Right renal cortex interstitium (tissue), 3 donors: ENCODE measurements around the gene RGL3. TPM values are rescaled to one million over a fixed set of nuclear protein-coding genes. Genes with fewer than 3 reads are reported as not detected.
"Not testable (repeated sequence)": the region's sequence is repeated elsewhere in the genome, so short reads cannot be mapped to it uniquely, and the experiment has no call there.

Source experiments
- DNase-seq, 3 donors: peaks; one replicate each; pipeline ENCODE4 v3.0.0-alpha.2; 2013; ENCODE audit warnings: low read depth in 3 of 3, low spot score in 2 of 3
- polyA plus RNA-seq, 3 donors: library from polyadenylated mRNA; unstranded; fragments of 120-200 nt; gene quantifications; one replicate each; pipeline ENCODE4 v1.2.1, GENCODE V29; 2013; ENCODE audit not compliant: insufficient read length in 3 of 3

Gene RGL3
- polyA plus RNA-seq, 3 donors: 47.6 to 64.8 (median 55.5) TPM

DNA sequence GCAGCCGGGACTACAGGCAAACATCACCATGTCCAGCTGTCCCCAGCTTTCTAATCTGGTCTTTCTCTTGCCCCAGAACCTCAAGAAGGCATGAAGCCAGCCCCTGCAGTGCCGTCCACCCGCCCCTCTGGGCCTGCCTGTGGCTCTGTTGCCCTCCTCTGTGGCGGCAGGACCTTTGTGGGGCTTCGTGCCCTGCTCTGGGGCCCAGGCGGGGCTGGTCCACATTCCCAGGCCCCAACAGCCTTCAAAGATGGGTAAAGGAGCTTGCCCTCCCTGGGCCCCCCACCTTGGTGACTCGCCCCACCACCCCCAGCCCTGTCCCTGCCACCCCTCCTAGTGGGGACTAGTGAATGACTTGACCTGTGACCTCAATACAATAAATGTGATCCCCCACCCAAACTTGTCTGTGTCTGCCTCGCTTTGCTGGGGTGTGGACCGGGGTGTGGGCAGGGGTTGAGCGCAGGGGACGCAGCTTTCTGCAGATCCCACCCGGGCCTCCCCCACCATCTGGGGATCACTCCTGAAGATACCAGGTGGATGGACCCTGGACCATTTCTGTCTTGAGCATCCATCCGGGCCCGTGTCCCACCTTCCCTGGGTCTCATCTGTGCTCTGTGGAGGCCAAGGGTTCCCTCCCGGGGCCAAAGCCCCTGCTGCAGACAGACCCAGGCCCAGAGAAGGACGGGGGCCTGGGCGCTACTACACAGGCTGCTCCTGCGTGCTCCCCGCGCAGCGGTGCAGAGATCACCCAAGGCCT lies 31.6 kb upstream of the RGL3 start:
- no peak for DNase-seq

DNA sequence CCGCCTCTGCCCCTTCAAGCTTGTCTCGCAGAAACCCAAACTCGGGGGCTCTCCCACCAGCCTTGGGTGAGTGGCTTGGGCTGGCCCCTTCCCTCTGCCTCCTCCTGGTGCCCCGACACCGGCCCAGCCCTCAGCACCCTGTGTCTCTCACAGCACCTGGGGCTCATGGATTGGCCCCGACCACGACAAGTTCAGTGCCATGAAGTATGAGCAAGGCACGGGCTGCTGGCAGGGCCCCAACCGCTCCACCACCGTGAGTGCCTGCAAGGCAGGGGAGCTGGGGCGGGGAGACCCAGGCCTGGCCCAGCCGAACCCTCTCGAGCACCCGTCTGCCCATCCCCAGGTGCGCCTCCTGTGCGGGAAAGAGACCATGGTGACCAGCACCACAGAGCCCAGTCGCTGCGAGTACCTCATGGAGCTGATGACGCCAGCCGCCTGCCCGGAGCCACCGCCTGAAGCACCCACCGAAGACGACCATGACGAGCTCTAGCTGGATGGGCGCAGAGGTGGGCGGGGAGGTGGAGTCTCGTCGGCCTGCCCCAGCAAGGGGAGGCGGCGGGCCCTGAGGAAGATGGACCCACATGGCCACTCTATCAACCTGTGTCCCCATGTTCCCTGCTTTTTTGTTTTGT lies 29.9 kb upstream of the RGL3 start:
- no peak for DNase-seq

DNA sequence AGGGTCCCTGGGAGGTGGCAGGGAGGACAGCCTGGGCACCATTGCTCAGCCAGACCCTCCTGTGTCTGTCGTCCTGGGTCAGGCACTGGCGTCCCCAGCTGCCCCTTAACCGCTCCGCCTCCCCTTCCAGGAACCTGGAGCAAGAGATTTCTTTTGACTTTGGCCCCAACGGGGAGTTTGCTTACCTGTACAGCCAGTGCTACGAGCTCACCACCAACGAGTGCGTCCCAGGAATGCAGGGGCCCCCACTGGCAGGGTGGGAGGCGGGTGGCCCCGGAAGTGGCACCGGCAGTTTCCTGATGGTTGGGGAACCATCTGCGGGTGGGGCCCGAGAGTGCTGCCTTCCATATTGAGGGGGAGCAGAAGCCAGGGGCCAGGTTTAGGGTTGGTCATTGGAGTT lies 29.3 kb upstream of the RGL3 start:
- DNase-seq: no peak

DNA sequence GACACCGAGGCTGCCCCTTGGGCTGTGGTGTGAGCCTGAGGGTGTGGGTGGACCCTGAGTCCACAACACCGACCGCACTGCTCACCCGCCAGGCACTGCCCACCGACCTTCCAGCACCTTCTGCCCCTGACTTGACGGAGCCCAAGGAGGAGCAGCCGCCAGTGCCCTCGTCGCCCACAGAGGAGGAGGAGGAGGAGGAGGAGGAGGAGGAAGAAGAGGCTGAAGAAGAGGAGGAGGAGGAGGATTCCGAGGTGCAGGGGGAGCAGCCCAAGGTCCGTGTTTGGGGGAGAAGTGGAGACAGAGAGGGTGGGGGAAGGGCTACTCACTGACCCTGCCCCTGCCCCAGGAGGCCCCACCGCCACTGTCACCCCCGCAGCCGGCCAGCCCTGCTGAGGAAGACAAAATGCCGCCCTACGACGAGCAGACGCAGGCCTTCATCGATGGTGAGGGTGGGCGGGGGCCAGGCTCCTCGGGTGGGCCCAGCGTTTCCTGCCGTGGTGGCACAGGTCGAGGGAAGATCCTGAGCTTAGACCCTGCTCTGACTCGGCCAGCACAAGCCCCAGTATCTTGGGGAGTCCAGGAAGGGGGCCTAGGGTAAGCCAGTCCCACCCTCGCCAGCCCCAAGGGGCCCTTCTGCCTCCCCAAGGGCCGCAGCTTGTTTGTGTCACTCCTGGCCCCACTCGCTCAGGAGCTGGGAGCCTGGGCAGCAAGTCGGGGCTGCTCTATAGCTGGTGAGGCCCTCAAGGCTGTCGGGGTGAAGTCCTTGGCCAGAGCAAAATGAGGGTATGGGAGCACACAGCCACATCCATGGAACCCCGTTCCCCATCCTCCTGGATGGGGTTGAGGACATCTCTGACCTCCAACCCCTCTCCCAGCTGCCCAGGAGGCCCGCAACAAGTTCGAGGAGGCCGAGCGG lies 28.5 kb upstream of the RGL3 start:
- DNase-seq: no peak

DNA sequence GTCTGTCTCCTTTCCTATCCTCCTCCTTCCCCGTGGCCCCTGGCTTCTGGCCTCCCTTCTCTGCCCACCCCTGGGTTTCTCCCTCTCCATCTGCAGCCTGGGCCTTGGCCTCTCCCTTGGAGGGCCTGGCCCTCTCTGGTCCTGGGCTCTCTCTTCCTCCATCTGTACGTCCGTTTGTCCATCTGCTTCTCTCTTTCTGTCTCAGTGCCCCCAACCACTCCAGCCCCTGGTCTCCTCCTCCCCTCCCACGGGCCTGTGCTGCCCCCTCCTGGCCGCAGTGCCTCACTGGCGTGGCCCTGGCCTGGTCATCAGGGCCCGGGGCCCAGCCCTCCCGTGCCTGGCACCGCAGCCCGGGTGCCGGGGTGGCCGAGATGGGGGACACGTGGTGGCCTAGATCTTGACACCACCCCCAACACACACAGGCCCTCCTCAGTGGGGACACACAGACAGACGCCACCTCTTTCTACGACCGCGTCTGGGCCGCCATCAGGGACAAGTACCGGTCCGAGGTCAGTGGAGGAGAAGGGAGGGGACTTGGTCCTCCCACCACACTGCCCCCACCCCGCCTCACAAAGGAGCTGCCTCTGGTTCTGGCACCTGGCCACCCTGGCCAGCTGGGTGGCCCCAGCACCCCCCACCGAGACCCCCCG lies 27.7 kb upstream of the RGL3 start:
- DNase-seq: no peak

DNA sequence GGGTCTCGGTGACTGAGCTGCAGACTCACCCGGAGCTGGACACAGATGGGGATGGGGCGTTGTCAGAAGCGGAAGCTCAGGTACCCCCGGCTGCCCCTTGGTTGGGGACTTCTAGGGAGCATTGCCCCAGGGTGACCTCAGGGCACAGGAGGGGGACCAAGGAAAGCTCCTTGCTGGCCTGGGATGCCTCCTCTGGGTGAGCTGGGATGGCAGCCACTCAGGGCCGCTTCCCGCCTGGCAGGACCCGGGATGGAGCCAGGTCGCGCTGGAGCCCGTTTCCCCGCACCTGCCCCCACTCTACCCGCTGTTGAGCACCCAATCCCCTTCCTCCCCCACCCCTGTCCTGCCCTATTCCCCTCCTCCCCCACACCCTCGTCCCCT lies 27.1 kb upstream of the RGL3 start:
- DNase-seq: no peak

DNA sequence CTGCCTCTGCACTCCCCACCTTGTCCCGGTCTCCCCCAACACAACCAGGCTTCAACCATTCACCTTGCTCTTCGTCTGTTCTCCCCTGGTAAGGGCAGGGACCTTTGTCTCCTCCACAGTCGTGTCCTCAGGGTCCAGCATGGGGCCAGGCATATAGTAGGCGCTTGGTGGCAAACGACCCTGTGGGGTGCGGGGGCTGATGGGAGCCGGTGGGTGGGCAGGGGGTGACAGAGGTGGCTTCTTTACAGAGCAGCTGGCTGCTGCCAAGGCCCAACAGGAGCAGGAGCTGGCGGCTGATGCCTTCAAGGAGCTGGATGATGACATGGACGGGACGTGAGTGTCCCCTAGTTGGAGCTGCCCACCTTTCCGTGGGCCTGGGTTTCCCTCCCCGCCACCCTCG lies 26.0 kb upstream of the RGL3 start:
- no peak for DNase-seq

DNA sequence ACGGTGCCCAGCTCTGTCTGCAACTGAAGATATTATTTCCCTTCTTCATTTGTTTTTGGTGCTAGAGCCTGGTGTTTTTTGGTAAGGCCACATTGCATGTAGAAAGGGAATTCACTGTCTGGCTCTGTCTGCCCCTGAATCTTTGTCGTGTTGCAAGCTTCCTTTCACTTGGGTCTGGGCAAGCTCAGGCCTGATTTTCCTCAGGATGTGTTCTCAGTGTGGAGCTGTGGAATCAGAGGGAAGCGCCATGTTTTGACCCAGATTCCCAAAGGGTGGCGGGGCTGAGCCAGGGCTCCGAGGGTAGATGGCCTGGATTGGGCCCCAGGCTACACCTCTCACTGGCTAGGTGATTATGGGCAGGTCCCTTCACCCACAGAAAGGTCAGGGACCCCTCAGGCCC lies 24.9 kb upstream of the RGL3 start:
- DNase-seq: no peak

DNA sequence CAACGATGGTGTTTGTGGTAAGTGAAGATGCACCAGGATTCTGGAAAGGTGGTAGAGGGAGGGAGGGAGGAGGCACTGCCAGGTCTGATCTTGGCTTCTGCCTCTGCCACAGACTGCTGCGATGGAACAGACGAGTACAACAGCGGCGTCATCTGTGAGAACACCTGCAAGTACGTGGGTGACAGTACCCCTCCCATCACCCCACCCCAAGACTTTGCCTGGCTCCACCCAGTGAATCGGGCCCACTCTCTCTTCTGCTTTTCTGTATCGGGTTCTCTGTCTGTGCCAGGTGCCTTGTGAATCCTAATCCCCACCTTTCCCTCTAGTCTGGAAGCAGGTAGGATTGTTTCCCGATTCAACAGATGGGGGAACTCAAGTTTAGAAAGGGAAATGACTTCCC lies 18.8 kb upstream of the RGL3 start:
- DNase-seq: no peak

DNA sequence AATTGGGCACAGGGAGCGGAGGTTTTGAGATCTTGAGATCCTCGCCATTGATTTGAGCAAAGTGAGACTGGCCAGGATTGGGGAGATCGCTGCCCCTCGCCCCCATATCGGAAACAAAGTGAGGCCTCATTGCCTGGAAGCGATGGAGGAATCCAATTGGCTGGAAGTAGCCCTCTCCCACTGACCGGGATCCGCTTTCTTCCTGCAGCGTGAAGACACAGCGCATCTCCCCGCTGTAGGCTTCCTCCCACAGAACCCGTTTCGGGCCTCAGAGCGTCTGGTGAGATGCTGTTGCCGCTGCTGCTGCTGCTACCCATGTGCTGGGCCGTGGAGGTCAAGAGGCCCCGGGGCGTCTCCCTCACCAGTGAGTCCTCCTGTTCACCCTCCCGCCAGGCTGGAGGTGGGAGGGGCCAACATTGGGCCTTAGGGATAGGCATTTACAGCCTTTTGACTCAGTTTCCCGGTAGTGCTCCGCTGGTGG lies 16.8 kb upstream of the RGL3 start:
- no peak for DNase-seq

DNA sequence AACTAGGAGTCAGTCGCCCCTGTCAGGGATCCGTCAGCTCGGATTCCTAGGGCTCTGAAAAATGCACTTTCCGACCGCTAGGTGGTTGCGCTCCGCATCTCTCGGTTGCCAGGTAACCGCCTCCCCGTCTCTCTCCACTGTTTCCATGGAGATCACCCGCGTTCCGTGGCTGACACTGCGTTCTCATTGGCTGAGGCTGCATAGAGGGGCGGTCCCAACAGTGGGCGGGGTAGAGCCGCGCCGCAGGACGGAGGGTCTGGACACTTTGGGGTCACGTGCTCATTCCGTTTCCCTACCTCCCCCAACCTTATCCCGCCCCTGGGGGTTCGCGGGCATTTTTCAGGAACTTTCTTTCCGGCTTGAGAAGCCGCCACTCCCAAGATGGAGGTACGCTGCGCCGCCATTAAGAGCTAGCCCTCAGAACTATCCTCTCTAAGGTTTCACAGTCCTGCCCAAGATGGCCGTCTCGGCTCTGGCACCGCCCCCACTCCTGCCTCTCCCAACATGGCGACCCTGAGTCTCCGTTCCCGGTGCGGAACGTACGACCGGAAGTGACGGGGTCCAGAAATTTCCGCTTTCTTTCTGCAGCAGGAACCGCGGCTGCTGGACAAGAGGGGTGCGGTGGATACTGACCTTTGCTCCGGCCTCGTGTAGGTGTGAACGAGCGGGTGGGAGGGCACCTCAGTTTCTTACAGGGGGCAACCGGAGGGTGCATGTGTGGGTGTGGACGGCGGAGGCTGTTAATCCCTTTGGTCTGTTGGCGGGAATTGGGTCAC lies 16.1 kb upstream of the RGL3 start, which contains the start of the genes ODAD3 and PRKCSH:
Gene ODAD3 (minus strand): TSS at position 65 of the 776 bp plus-strand sequence. CDS start 105 bp downstream, outside the sequence.
Gene PRKCSH (plus strand): TSS at position 579 of the 776 bp plus-strand sequence. CDS start 483 bp downstream, outside the sequence.
- peak; percentile 99 to 100 (median 99) for DNase-seq

DNA sequence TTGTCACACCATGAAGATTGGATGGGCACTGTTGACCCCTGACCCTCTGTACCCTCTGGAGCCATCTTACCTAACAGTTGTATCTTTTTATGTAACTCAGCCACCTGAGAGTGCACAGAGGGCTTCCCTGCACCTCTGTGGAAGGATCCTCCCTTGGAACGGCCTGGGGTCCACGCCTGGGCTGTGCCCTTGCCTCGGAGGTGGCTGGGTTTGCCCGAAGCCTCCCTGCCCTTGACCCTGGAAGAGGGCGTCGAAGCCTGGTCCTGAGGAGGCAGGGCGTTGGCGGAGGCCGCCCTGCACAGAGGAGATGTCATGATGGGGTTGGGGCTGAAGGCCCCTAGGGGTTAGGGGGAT lies 15.6 kb upstream of the RGL3 start:
- no peak for DNase-seq

DNA sequence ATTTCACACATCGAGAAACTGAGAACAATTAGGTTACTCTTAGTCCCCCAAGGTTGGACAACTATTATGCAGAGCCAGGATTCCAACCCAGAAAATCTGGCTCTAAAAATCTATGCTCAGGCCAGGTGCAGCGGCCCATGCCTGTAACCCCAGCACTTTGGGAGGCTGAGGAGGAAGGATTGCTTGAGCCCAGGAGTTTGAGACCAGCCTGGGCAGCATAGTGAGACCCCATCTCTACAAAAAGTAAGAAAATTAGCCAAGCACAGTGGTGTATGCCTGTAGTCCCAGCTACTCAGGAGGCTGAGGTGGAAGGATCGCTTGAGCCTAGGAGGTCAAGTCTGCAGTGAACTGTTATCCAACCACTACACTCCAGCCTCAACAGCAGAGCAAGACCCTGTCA lies 14.4 kb upstream of the RGL3 start:
- not testable (repeated sequence) for DNase-seq

DNA sequence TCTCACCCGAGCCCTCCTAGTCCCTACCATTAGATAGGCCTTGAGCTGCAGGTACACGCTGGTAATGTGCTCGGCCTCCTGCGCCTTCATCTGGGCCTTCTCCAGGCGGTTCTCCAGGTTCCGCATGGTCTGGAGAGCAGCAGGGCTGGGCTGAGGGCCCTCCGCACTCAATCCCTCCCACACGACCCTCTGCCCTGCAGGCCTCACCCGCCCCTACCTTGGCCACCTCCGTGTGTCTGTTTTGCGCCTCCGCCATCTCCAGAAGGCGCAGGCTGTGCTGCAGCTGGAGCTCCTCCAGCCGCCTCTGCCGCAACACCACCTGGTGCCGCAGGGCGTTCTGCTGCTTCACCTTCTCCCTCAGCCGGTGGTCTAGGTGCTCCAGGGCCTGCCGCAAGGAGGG lies 7.5 kb upstream of the RGL3 start:
- no peak for DNase-seq

DNA sequence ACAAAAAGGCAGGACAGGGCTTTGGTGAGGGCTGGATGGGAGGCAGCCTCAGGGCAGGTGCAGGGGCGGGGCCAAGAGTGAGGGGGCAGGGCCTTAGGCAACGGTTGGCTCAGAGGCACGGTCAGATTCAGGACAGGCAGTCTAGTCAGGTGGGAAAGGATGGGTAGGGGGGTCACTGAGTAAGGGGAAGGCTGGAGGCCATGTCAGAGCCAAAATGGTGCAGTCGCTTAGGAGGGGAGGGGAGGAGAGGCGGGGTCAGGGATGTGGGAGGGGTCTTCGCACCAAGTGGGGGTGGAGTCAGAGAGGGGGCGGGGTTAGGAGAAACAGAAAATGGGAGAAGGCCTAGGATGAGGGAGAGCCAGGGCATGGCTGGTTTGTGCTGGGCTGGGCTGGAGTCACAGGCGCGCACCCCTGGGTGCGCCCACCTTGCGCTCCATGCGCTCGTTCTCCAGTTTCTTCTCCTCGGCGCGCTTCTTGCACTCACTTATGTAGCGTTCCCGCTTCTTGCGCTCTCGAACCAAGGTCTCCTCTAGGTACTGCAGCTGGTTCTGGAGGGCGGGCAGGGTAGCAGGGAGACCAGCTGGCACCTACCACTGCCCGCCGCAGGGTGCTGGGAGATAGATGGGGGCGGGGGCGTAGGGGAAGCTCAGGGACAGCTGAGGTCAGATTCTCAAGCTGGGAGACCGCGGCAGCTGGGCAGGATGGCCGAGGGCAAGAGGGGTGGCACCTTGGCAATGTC lies 6.8 kb upstream of the RGL3 start:
- no peak for DNase-seq

DNA sequence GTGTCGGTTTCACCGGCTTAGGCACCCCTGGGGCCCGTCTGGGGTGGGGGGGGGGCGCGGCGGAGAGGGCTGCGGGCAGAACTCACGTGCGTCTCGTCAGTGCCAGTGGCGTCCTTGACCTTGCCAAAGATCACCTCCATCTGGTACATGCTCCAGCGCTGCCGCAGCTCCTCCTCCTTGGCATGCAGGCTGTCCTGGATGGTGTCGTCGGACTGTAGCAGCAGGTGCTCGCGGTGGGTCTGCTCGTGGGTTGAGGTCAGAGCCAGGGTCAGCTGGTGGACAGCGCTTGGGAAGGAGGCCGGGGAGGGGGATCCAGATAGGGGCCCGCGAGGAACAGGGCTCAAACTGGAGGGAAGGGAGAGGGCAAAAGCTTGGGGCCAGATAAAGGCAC lies 4.7 kb upstream of the RGL3 start:
- no peak for DNase-seq

DNA sequence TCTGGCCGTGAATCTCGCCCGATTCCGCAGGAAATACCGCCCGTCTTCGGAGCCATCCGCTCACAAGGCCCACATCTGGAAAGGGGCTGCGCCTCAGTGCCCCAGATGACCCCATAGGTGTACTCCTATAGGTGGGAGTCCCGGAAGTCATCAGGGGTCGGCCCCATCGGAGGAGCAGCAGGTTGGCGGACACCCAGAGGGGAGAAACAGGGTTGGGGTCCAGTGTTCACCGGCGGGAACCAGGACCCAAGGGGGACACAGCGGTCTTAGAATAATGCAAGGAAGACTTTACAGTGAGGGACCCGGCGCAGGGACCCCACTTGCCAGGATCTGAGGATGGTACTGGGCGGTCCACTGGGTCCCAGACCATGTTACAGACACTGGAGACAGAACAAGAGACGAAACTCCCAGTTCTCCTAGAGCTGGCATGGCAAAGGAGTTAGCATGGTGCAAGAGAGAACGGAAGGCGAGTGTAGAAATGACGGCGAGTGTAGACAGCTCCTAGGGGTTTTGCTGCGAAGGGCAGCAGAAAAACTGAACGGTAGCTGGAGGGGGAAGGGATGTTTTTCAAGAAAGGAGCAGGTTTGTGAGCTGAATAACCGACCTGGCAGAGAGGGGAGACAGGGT lies 4.2 kb upstream of the RGL3 start:
- no peak for DNase-seq

DNA sequence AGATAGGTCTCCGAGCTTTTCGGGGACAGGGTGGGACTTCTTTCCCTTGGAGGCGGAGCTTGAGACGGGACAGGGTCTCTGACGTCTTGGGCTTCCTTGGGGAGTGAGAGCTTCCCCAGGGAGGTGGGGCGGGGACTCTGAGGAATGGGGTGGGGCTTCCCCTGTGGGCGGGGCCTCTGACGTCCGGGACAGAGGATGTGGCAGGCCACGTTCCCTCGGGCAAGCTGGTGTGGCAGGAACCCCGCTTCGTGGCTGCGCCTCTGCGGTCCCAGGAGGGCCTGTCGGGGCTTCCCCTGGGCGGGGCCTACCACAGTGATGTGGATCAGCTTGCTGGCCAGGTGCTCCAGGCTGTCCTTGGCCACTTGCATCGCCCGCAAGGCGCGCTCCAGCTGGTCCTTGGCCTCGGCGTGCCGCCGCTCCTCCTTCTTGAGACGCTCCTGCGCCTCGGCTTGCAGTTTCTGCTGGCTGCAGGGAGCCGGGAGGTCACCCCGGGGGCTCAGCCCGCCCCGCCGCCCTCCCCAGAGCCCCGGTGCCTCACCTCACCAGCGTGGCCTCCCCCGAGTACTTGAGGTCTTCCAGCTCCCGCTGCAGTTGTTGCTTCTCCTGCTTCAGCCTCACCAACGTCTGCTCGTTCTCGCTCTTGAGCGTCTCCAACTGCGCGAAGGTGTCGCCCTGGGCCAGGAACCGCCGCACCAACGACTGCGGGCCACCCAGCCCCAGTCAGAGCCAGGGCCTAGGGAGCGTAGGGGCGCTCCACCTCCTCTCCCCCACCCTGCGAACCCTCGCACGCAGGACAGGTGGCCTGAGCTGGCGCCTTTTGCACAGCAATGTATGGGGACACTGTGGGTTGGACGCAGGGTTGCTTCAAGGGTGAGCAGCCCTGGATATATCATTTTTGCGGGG lies 3.3 kb upstream of the RGL3 start:
- DNase-seq: no peak
